Heart left ventricle (tissue), 13 donors: ENCODE results near the gene EVI5L.

ENCODE experiments used
- POLR2A ChIP-seq, 2 donors: fragments of 450-650 bp; IDR thresholded peaks; one replicate each; pipeline ENCODE4 v1.6.1; 2017; ENCODE audit warnings: antibody characterized with exemption in 2 of 2, mild to moderate bottlenecking in 2 of 2, moderate library complexity in 2 of 2
- TF ChIP-seq, protein P1 (sequence below), 12 donors: fragments of 200-600 bp; sonication (generic) in 4 of 12; IDR thresholded peaks; one replicate each; pipeline versions ENCODE4 v1.5.0 to v1.8.0; 2018 to 2022; ENCODE audit warnings: antibody characterized with exemption in 12 of 12, mild to moderate bottlenecking in 5 of 12
- donor health status: ischemic (EF 13 %, LVEDD 7.1; RV severe dilation, severe dysfunction).
- donor health status: DM: no; HTN: yes; CAD: no.
- donor health status: DM: no; HTN: no; CAD: no.
- donor health status: ischemic (EF 25% LVEDD 6.9; RV normal size, moderate dysfunction).
- donor health status: ischemic (EF 25% LVEDD 5.7; RV mildly dilated, moderate dysfunction).
- donor health status: ischemic (EF 35%, LVEDD 5.7; RV mildly dilated, moderate dysfunction).
- donor health status: nonischemic (EF 11% LVEDD 7.7; RV severe dilation, severe dysfunction).
- donor health status: DM: yes; HTN: yes; CAD: no.
- donor health status: PGD.
- donor health status: ischemic (EF 29% LVEDD 5.4; RV normal size, mild dysfunction).
- donor health status: nonischemic (EF 23%, LVEDD 6.1; RV moderate dilation, normal function).

DNA sequence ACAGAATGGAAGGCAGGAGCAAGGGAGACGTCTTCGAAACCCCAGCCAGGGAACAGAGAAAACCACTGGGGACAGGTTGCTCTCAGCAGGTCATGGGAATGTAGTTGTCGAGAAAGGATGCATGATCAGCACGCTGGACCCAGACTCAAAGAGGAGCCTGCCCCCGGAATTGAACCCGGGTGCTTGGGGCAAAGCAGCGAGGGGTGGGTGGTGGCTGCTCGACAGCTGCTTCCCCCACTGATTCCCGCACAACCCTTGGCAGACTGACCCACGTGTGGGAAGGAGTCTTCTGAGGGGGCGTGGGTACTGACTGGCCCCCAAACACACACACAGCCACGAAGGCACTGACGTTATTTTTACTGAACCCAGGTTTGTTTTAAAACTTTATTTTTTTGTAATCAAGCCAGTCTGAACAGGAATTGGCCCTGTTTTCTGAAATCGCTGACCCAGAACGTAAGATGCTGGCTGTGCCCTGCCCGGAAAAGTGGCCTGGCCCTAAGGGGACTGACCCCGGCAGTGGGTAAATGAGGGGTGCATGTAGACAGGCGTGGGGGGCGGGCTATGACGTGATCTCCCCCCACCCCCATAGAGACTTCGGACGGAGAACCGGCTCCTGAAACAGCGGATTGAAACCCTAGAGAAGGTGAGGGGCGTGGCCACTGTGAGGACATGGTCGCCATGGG is 25.5 kb downstream of the EVI5L start:
- TF ChIP-seq, protein P1, sequence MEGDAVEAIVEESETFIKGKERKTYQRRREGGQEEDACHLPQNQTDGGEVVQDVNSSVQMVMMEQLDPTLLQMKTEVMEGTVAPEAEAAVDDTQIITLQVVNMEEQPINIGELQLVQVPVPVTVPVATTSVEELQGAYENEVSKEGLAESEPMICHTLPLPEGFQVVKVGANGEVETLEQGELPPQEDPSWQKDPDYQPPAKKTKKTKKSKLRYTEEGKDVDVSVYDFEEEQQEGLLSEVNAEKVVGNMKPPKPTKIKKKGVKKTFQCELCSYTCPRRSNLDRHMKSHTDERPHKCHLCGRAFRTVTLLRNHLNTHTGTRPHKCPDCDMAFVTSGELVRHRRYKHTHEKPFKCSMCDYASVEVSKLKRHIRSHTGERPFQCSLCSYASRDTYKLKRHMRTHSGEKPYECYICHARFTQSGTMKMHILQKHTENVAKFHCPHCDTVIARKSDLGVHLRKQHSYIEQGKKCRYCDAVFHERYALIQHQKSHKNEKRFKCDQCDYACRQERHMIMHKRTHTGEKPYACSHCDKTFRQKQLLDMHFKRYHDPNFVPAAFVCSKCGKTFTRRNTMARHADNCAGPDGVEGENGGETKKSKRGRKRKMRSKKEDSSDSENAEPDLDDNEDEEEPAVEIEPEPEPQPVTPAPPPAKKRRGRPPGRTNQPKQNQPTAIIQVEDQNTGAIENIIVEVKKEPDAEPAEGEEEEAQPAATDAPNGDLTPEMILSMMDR (IDR thresholded peaks at IDR 0.05): no peak
- no peak for TF ChIP-seq POLR2A (IDR thresholded peaks at IDR 0.05)
